DMS53 treated with DMSO at 0.1 percent for 48 hours (cell line): ENCODE data around the gene SSU72.
"Not testable (repeated sequence)": the region's sequence is repeated elsewhere in the genome, so short reads cannot be mapped to it uniquely, and the experiment has no call there.

Experiments
- DNase-seq: peaks from one replicate; lab custom pipeline; 2025; ENCODE audit not compliant: unreplicated experiment; lab: John Stamatoyannopoulos, UW

Gene SSU72

GRCh38 chr1:1543706-1544099 lies 31.0 kb downstream of the SSU72 start:
- no peak for DNase-seq

- DNase-seq: no peak
Observed at GRCh38 chr1:1542766-1543705, 31.6 kb downstream of the SSU72 start.

GRCh38 chr1:1541956-1542765 lies 32.5 kb downstream of the SSU72 start:
- no peak for DNase-seq

- no peak for DNase-seq
Observed at GRCh38 chr1:1540818-1541628, 33.6 kb downstream of the SSU72 start.

GRCh38 chr1:1540090-1540817 lies 34.4 kb downstream of the SSU72 start, which contains the start of gene TMEM240:
Gene TMEM240 (minus strand): TSS chr1:1540624. CDS start chr1:1540346, 278 bp downstream.
- DNase-seq: no peak

GRCh38 chr1:1539310-1540089 lies 35.2 kb downstream of the SSU72 start:
- DNase-seq: no peak

- no peak for DNase-seq
Observed at GRCh38 chr1:1538989-1539309, 35.7 kb downstream of the SSU72 start.

- DNase-seq: no peak
Observed at GRCh38 chr1:1538334-1538733, 36.3 kb downstream of the SSU72 start.

GRCh38 chr1:1537626-1538250 lies 36.9 kb downstream of the SSU72 start:
- no peak for DNase-seq

GRCh38 chr1:1536938-1537546 lies 37.6 kb downstream of the SSU72 start:
- no peak for DNase-seq

- DNase-seq: no peak
Observed at GRCh38 chr1:1536019-1536937, 38.4 kb downstream of the SSU72 start.

- no peak for DNase-seq
Observed at GRCh38 chr1:1535201-1536018, 39.3 kb downstream of the SSU72 start.

GRCh38 chr1:1534401-1535154 lies 40.1 kb downstream of the SSU72 start:
- no peak for DNase-seq

- DNase-seq: not testable (repeated sequence)
Observed at GRCh38 chr1:1533894-1534291, 40.8 kb downstream of the SSU72 start.

GRCh38 chr1:1533176-1533893 lies 41.3 kb downstream of the SSU72 start:
- not testable (repeated sequence) for DNase-seq

- no peak for DNase-seq
Observed at GRCh38 chr1:1531947-1532346, 42.7 kb downstream of the SSU72 start.
